Natural killer cell (primary cell): ENCODE results near the gene ECE1. TPM values are rescaled to one million over a fixed set of nuclear protein-coding genes. Genes with fewer than 3 reads are reported as not detected.

Experiments
- ATAC-seq, 3 donors: fragments of 150-1000 bp in 2 of 3; fragments of 200-7000 bp in 1 of 3; cut with Tn5 transposase; 1 replicate in 1 of 3; 2 replicates in 2 of 3; pipeline ENCODE4 v1.10.0; 2021; ENCODE audit warnings: mild to moderate bottlenecking in 2 of 3, moderate library complexity in 2 of 3
- DNase-seq, 2 donors: peaks; one replicate each; pipeline versions ENCODE4 v3.0.0 to v3.0.0-alpha.2; 2013 to 2021; ENCODE audit warnings: mixed read lengths in 1 of 2
- H3K27ac ChIP-seq: one replicate; pipeline ENCODE4 v1.5.1; 2013; ENCODE audit warnings: mild to moderate bottlenecking, low read length
- H3K27me3 ChIP-seq: one replicate; pipeline ENCODE4 v1.6.1; 2013; ENCODE audit warnings: low read length; ENCODE audit not compliant: control insufficient read depth, insufficient read depth
- H3K36me3 ChIP-seq: one replicate; pipeline ENCODE4 v1.6.1; 2013; ENCODE audit warnings: low read length; ENCODE audit not compliant: control insufficient read depth, insufficient read depth
- H3K4me1 ChIP-seq: one replicate; pipeline ENCODE4 v1.6.1; 2013; ENCODE audit warnings: low read length; ENCODE audit not compliant: control insufficient read depth, insufficient read depth
- H3K4me3 ChIP-seq: one replicate; pipeline ENCODE4 v1.5.1; 2013; ENCODE audit warnings: low read length
- H3K9me3 ChIP-seq: one replicate; pipeline ENCODE4 v1.6.1; 2013; ENCODE audit warnings: low read length; ENCODE audit not compliant: control insufficient read depth, insufficient read depth
- H3K27ac Mint-ChIP-seq, 2 donors: one replicate each; pipeline ENCODE4 v1.8.0; 2022; ENCODE audit warnings: mild to moderate bottlenecking in 2 of 2, mixed read lengths in 2 of 2, moderate library complexity in 1 of 2
- H3K27me3 Mint-ChIP-seq, 2 donors: one replicate each; pipeline ENCODE4 v1.8.0; 2022; ENCODE audit warnings: low read depth in 2 of 2, mixed read lengths in 2 of 2
- H3K36me3 Mint-ChIP-seq: one replicate; pipeline ENCODE4 v1.8.0; 2022; ENCODE audit warnings: mixed read lengths
- H3K4me1 Mint-ChIP-seq, 2 donors: one replicate each; pipeline ENCODE4 v1.8.0; 2022; ENCODE audit warnings: mixed read lengths in 2 of 2
- H3K4me3 Mint-ChIP-seq: one replicate; pipeline ENCODE4 v1.8.0; 2022; ENCODE audit warnings: mild to moderate bottlenecking, moderate library complexity, mixed read lengths
- H3K9me3 Mint-ChIP-seq, 2 donors: one replicate each; pipeline ENCODE4 v1.8.0; 2022; ENCODE audit warnings: mixed read lengths in 2 of 2
- WGBS: methylation state at CpG from one replicate; pipeline ENCODE4 v1.1.7; 2013; ENCODE audit warnings: missing lambda C conversion rate; ENCODE audit not compliant: insufficient coverage; 5-methylcytosine and 5-hydroxymethylcytosine counted together
- intact Hi-C: fragments of 100-400 bp; cut with micrococcal nuclease; formaldehyde crosslinking; loops from one replicate; pipeline ENCODE4 v1.14.2; 2022
- total RNA-seq, 4 donors: library from RNA; stranded (reverse); fragments of 120-200 nt in 1 of 4; gene quantifications; one replicate each; pipeline versions ENCODE4 v1.2.3 to v1.2.4, GENCODE V29; 2013 to 2022
- TF ChIP-seq, protein P1 (sequence below): fragments of 200-600 bp; IDR thresholded peaks from one replicate; pipeline ENCODE4 v1.8.0; 2022; ENCODE audit warnings: antibody characterized with exemption

Gene ECE1
- total RNA-seq, 3 donors from 2014 or later (not counting 1 experiment from before 2014, with no cell fraction given): 47.2 to 70.1 (median 50.7) TPM

DNA sequence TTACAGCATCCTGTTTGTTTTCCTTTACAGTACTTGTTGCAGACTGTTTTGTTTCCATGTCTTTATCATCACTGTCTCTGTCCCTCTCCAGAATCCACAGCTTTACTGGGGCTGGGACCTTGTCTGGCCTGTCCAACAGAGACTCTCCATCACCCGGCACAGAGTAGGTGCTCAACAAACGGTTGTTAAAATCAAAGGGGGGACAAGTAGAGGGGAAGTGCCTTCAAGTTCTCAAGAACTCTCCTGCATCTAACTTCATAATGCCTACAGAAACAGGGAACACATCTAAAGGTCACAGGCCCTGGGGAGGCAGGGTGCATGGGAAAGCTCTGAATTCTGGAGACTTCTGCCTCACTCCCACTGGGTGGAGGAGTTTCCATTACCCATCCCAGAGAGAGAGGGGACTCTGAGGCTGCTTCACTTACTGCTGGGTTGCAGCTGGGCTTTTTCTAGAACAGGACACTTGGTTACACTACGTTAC is 2.3 kb upstream of the ECE1 start:
- H3K4me3 ChIP-seq: no peak overlapping the region
- no peaks in the 10 kb centered on the region for H3K27me3 ChIP-seq
- H3K36me3 Mint-ChIP-seq: no peaks in the 10 kb centered on the region
- H3K27me3 Mint-ChIP-seq: peaks cover 5 to 8% of the 10 kb centered on the region in 2 donors
- ATAC-seq (no peak), DNase-seq (no peak)
- 50% methylated on average over 2 of the region's 3 CpGs for WGBS
- H3K9me3 ChIP-seq: no peaks in the 10 kb centered on the region
- no peaks in the 10 kb centered on the region for H3K36me3 ChIP-seq
- no peaks in the 10 kb centered on the region for H3K9me3 Mint-ChIP-seq
- intact Hi-C loops: no loop called here
- peaks cover 82% of the 10 kb centered on the region for H3K4me1 ChIP-seq
- peak overlapping the region; percentile 55 for H3K4me3 Mint-ChIP-seq
- peak overlapping the region; percentile 95 for H3K27ac ChIP-seq
- TF ChIP-seq, protein P1, sequence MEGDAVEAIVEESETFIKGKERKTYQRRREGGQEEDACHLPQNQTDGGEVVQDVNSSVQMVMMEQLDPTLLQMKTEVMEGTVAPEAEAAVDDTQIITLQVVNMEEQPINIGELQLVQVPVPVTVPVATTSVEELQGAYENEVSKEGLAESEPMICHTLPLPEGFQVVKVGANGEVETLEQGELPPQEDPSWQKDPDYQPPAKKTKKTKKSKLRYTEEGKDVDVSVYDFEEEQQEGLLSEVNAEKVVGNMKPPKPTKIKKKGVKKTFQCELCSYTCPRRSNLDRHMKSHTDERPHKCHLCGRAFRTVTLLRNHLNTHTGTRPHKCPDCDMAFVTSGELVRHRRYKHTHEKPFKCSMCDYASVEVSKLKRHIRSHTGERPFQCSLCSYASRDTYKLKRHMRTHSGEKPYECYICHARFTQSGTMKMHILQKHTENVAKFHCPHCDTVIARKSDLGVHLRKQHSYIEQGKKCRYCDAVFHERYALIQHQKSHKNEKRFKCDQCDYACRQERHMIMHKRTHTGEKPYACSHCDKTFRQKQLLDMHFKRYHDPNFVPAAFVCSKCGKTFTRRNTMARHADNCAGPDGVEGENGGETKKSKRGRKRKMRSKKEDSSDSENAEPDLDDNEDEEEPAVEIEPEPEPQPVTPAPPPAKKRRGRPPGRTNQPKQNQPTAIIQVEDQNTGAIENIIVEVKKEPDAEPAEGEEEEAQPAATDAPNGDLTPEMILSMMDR: no peak
- H3K4me1 Mint-ChIP-seq: peaks cover 43 to 60% of the 10 kb centered on the region in 2 donors
- H3K27ac Mint-ChIP-seq: peak overlapping the region; percentile 94 to 97

DNA sequence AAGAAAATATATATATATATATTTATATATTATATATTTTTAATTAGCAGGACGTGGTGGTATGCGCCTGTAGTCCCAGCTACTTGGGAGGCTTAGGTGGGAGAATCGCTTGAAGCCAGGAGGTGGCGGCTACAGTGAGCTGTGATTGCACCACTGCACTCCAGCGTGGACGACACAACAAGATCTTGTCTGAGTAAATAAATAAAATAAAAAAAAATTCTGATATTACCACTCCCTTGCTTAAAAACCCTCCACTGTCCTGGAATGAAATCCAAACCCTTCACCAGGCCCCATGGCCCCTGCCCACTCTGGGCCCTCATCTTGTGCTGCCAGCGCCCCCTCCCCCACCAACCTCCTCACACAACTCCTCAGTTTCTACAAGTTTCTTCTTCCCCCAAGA is 1.7 kb upstream of the ECE1 start:
- Histone ChIP-seq H3K9me3 (no peaks in the 10 kb centered on the region), H3K36me3 (no peaks in the 10 kb centered on the region), H3K4me1 (peaks cover 79% of the 10 kb centered on the region), H3K4me3 (no peak overlapping the region), H3K27me3 (no peaks in the 10 kb centered on the region), H3K27ac (peak overlapping the region; percentile 95)
- H3K4me3 Mint-ChIP-seq: peak overlapping the region; percentile 5
- 98% methylated on average over 5 of the region's 7 CpGs for WGBS
- DNase-seq: no peak
- peak overlapping the region in 1 of 2 donors; percentile 94 for H3K27ac Mint-ChIP-seq
- no peaks in the 10 kb centered on the region for H3K9me3 Mint-ChIP-seq
- TF ChIP-seq, protein P1: no peak
- intact Hi-C loops: no loop called here
- H3K36me3 Mint-ChIP-seq: no peaks in the 10 kb centered on the region
- H3K4me1 Mint-ChIP-seq: peaks cover 43 to 60% of the 10 kb centered on the region in 2 donors
- H3K27me3 Mint-ChIP-seq: peaks cover 5 to 8% of the 10 kb centered on the region in 2 donors
- no peak for ATAC-seq

DNA sequence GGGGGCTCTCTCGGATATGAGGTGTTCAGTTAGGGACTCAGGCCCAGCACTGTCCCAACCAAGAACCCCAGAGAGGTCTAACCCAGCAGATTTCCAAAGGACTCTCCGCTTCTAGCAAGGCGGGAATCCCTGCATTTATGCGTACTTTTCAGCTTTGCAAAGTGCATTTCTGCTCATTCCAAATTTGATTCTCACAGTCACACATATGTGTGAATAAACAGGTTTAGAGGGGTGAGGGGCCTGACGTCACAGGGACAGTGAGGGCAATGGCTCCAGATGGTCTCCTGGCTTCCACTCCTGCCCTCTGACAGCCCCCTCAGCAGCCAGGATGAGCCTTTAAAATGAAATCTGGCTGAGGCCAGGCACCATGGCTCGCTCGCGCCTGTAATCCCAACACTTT is 921 bp upstream of the ECE1 start:
- H3K27me3 Mint-ChIP-seq: peaks cover 5 to 8% of the 10 kb centered on the region in 2 donors
- H3K27ac Mint-ChIP-seq: peak overlapping the region in 1 of 2 donors; percentile 77
- 90% methylated on average over 8 of the region's 8 CpGs for WGBS
- intact Hi-C loops: no loop called here
- Histone ChIP-seq H3K36me3 (no peaks in the 10 kb centered on the region), H3K4me1 (peaks cover 71% of the 10 kb centered on the region), H3K9me3 (no peaks in the 10 kb centered on the region), H3K27me3 (no peaks in the 10 kb centered on the region), H3K27ac (peak overlapping the region; percentile 14), H3K4me3 (no peak overlapping the region)
- no peaks in the 10 kb centered on the region for H3K36me3 Mint-ChIP-seq
- H3K9me3 Mint-ChIP-seq: no peaks in the 10 kb centered on the region
- ATAC-seq (no peak), DNase-seq (no peak)
- H3K4me3 Mint-ChIP-seq: peak overlapping the region; percentile 79
- TF ChIP-seq, protein P1: no peak
- H3K4me1 Mint-ChIP-seq: peaks cover 43 to 60% of the 10 kb centered on the region in 2 donors

DNA sequence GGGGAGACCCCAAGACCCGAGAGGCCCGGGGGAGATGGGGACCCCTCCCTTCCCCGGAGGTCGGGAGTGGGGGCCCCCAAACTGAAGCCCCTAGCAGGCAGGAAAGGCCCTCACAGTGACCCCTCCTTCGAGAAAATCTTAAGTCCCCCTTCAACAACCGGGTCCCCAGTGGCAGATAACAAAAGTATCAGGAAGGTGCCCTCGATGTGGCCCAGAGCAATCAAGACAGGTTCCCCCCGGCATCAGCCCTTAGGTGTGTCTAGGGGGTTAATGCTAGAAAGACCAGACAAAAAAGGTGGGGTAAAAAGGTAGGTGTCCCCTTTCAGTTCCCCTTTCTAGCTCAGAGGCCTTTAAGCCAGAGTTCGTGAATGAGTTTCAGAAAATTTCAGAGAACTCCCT is 282 bp upstream of the ECE1 start:
- Mint-ChIP-seq H3K9me3 (no peaks in the 10 kb centered on the region), H3K4me1 (peaks cover 43 to 60% of the 10 kb centered on the region in 2 donors), H3K36me3 (no peaks in the 10 kb centered on the region), H3K4me3 (peak overlapping the region; percentile 79), H3K27me3 (peaks cover 5 to 8% of the 10 kb centered on the region in 2 donors), H3K27ac (peak overlapping the region; percentile 23 to 77)
- 7% methylated on average over 9 of the region's 9 CpGs for WGBS
- TF ChIP-seq, protein P1: no peak
- ATAC-seq: no peak
- Histone ChIP-seq H3K27ac (peak overlapping the region; percentile 73), H3K4me1 (peaks cover 65% of the 10 kb centered on the region), H3K9me3 (no peaks in the 10 kb centered on the region), H3K27me3 (no peaks in the 10 kb centered on the region), H3K4me3 (peak overlapping the region; percentile 44), H3K36me3 (no peaks in the 10 kb centered on the region)
- peak in 1 of 2 donors; percentile 59 for DNase-seq
- intact Hi-C loops: no loop called here
